NCI-H345 treated with DMSO at 0.1 percent for 48 hours (cell line): ENCODE data around the gene TC2N.
"Not testable (repeated sequence)": the region's sequence is repeated elsewhere in the genome, so short reads cannot be mapped to it uniquely, and the experiment has no call there.

Experiments used
- DNase-seq: peaks from one replicate; lab custom pipeline; 2025; ENCODE audit not compliant: unreplicated experiment; lab: John Stamatoyannopoulos, UW

TC2N gene

DNA sequence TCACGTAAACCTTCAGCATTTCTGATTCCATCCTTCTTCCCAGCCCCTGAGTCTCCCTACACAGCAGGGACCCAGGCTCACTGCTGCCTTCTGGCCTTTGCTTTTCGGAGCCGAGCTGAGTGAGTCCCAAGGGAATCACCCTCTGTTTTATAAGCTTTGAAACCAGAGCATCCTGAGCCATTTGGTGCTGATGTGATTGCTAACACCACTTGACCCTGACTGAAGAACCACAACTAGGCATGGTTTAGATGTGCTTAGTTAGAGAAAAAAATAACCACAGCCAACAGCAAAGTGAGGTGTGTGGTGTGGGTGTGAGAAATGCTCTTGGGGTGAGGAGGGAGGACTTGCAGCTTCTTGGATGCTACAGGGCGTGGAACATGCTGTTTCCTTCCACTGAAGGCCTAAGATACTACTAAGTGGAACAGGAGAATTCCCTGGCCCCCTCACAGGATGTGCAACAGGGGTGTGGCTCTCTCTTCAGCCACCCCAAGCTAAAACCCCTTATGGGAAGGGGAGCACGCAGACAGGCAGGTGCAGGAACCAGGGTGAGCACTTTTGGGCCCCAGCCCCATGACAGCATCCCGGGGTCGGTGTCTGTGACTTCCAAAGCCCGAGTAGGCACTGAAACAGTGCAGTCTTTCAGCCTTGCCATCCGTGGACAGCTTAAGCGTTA lies at the start of gene TC2N:
TC2N (minus strand) TSS at position 221 of the 673 bp plus-strand sequence. CDS start 53,767 bp downstream, outside the sequence.
- no peak for DNase-seq

- no peak for DNase-seq
Measured at GRCh38 chr14:91912035-91912434, 44.7 kb upstream of the TC2N start.

DNA sequence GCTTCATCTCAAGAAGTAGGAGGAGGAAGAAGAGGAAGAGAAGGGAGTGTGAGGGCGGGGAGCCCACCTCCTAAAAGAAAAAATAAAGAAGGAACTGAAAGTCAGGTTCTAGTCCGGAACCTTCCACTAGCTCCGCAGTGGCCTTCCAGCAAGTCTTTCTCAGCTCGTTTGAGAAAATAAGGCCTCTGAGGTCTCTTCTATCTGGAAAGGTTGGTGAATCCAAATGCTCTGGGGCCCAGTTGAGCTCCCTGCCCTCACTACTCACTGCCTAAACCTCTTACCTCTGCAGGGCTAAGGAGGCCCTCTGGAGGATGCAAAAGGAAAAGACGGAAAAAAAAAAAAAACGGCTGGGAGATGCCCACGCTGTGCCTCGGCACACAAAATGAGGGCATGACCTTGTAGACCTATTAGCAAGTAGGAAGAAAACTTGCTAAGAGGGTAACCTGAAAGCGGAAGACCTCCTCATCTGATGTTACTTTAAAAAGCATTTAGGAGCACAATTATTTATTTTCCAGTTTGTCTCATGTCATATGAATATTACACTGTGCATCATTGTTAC lies 44.2 kb upstream of the TC2N start:
- DNase-seq, result peak; percentile 1

DNA sequence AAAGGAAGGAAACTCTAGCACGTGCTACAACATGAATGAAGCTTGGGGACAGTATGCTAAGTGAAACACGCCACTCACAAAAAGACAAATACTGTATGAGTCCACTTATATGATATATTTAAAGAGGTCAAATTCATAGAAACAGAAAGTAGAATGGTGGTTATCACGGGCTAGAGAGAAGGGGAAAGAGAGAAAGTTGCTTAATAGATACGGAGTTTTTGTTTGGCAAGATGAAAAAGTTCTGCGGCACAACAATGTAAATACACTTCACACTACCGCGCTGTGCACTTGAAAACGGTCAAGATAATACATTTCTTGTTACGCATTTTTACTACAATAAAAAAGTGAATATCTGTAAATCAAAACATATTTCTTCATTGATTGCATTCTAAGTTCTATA lies 42.9 kb upstream of the TC2N start:
- no peak for DNase-seq

- DNase-seq, result no peak
Measured at GRCh38 chr14:91906374-91906773, 39.0 kb upstream of the TC2N start.

DNA sequence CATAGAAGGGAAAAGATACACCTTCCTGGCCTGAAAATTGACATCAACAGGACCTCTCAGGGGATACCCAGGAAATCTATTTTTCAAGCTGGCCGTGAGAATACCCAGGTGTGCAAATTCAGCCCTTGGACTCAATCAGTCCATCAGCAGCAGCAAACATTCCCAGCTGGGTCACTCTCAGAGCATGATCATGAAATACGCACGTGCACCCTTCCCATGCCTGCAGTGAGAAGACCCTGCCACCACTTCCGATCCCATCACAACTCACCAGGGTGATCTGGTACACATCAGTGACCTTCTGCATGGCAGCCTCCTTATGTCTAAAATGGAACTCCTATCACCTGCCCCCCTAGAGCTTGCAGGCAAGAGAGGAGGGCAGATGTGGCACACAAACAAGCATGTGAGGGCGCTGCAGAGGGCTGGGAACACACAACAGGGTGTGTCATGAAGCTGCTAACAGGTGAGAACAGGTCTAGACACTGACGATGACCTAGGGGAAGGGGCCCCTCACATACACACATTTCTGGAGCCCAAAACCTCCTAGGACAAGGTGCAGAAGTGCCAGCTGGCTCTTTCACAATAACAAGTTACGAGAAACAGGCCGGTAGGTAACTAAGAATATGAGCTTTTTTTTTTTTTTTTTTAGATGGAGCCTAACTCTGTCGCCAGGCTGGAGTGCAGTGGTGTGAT lies 37.8 kb upstream of the TC2N start:
- no peak for DNase-seq

GRCh38 chr14:91904483-91904882 lies 37.1 kb upstream of the TC2N start:
- DNase-seq, result no peak

DNA sequence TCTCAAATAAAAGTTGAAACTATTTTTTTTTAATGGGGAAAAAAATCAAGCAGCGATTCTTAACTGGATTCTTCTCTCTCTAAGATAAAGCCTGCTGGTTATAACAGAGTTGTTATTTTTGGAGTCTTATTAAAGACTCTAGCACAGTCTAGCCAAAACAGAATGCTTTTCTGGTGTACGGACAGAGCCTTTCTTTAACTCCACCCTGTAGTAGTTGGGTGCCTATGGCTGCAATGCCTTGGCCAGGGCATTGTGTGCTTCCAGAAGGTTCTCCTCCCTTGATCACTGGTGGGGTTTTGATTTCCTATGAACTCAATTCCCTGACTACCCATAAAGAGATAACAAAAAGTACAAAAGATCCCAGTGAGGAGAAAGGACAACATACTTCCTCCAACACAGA lies 35.7 kb upstream of the TC2N start:
- no peak for DNase-seq

DNA sequence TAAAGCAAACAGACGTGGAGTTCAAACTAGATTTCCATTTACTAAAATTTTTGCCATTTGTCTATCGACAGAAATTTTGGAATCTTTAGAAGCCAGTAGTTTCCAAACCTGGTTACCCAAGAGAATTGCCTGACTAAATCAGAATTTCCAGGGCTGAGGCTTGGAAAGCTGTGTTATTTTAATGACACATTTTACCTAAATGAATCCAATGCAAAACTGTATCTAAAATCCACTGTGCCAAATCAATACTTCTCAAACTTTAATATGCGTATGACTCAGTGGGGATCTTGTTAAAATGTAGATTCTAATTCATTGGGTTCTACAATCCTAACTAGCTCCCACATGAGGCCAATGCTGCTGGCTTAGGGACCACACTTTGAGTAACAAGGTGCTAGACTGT lies 35.0 kb upstream of the TC2N start:
- DNase-seq, result no peak

GRCh38 chr14:91901449-91902226 lies 34.3 kb upstream of the TC2N start:
- DNase-seq, result no peak

GRCh38 chr14:91899806-91900205 lies 32.5 kb upstream of the TC2N start:
- no peak for DNase-seq

GRCh38 chr14:91899213-91899612 lies 31.9 kb upstream of the TC2N start:
- DNase-seq, result no peak

- no peak for DNase-seq
Measured at GRCh38 chr14:91898372-91898771, 31.0 kb upstream of the TC2N start.

DNA sequence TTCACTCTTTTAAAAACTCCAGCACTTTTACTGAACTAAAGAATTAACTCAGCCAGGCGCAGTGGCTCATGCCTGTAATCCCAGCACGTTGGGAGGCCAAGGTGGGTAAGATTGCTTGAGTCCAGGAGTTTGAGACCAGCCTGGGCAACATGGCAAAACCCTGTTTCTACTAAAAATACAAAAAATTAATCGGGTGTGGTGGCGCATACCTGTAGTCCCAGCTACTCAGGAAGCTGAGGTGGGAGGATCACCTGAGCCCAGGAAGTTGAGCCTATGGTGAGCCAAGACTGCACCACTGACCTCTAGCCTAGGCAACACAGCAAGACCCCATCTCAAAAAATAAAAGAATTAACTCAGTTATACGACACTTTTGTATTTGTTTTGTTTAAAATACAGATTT lies 30.4 kb upstream of the TC2N start:
- DNase-seq, result not testable (repeated sequence)

- DNase-seq, result peak; percentile 12
Measured at GRCh38 chr14:91897106-91897701, 29.9 kb upstream of the TC2N start.

DNA sequence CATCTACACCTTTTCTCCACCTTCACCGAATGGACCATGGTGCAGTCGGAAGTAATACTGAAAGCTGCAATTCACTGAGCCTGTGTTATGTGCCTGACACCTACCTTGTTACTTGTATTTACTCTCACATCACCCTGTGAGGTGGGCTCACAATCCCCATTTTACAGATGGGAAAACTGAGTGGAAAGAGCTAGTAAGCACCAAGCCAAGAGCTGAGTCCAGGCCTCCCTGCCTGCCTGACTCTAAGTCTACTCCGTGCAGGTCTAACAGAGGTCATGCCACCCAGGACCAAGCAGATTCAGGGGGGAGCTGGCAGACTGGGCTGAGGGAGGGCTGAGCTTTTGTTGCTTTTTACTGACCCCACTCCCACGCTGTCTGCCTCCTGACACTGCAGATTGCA lies 29.1 kb upstream of the TC2N start:
- DNase-seq, result no peak

- DNase-seq, result no peak
Measured at GRCh38 chr14:91893669-91894068, 26.3 kb upstream of the TC2N start.

GRCh38 chr14:91893007-91893406 lies 25.7 kb upstream of the TC2N start:
- DNase-seq, result no peak

DNA sequence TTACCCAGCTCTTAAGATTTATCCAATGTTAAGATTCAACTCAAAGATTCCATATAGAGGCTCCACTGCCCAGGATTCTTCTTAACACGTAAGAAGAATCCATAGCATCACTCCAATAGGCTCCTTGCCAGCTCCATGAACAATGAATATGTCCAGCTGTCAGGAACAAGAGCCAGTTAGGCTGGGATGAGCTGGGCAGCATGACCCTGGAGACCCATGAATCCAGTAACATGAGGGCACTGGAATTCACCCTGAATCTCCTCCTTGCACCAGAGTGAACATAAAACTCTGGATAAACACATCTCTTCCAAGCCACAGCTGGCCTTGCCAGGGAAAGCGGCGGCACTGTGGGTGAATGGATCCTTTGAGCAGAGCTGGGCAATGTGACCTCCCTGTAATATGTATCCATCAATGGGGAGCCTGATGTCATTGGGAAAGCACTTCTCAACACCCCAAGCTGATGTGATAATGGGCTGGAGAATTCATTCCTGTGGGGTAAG lies 24.4 kb upstream of the TC2N start:
- no peak for DNase-seq

DNA sequence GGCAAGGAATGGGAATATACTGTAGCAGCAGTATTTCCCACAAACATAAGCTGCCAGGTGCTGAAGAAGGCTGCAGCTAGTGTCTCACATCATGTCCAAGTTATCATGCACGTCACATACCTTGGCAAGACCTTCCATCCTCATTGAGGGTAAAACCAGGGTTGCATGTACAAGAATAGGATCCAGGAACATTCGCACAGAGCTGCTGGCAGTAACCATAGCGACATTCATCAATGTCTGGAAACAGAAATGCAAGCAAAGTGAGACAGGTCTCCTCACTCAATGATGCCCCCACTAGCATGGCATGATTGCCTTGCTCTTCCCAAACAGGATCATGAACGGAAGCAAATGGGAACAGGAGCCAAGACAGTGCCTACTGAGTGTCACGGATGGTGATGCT lies 23.8 kb upstream of the TC2N start:
- DNase-seq, result no peak

DNA sequence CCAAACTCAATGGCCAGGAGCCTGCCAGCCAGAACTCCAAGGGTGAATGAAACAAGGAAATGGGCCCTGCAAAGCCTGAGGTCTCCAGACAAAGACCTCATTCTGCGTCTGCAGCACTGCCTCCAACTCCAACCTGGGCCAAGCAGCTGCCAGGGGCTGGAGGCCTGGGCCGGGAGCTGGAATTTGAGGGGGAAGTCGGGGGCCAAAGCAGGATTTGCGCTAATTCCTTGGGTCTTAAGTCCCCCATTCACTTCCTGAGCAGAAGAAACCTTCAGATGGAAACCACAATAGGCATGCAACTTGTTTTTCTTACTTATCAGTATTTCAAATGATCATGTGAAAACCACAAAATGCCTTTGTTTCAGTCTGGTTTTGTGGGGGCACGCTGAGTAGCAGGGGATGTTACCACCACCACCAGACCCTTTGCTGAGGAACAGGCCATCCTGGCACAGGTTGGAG lies 23.0 kb upstream of the TC2N start:
- DNase-seq, result no peak
